ENCODE data around the gene CFH. TPM values are rescaled to one million over a fixed set of nuclear protein-coding genes. Genes with fewer than 3 reads are reported as not detected.

The CFH gene
- 43.9 and 98.6 TPM in 2 replicates for total RNA-seq

GRCh38 chr1:196651637-196652215 is at the start of gene CFH:
CFH (plus strand) TSS chr1:196652043; CDS start chr1:196652118, 75 bp downstream.

GRCh38 chr1:196608390-196609369 is 43.2 kb upstream of the CFH start, which contains the start of gene KCNT2:
KCNT2 (minus strand) TSS chr1:196608440; CDS start chr1:196608309, 131 bp downstream.

GRCh38 chr1:196774603-196775002 is 122.8 kb downstream of the CFH start, which contains the start of gene CFHR3:
CFHR3 (plus strand) TSS chr1:196774840; CDS start chr1:196774887, 47 bp downstream.

Other genes with a start within 250 kb of the CFH start
- gene KCNT2, start 43.6 kb upstream of the CFH start, total RNA-seq: 0.29 and 2.0 TPM in 2 replicates
- gene CFHR3, start 122.8 kb downstream of the CFH start, total RNA-seq: not detected in 2 replicates
- gene CFHR1, start 167.7 kb downstream of the CFH start, total RNA-seq: 0.48 TPM in 1 of 2 replicates, not detected in the other
- gene CFHR4, start 236.0 kb downstream of the CFH start, total RNA-seq: not detected in 2 replicates

All from vein endothelial cell (primary cell).